PFSK-1 (cell line): ENCODE data around the gene TSPO.

Experiments used
- FOXP2 ChIP-seq: optimal IDR thresholded peaks from 2 replicates; pipeline ENCODE3; 2011; ENCODE audit warnings: borderline replicate concordance, control low read depth, inconsistent platforms; ENCODE audit not compliant: insufficient read depth; ENCODE audit errors: extremely low read length, extremely low read depth
- POLR2AphosphoS5 ChIP-seq: IDR thresholded peaks from 2 replicates; pipeline ENCODE4 v1.6.1; 2012; ENCODE audit warnings: low read depth, mild to moderate bottlenecking, control low read depth, low read length, moderate library complexity
- SIN3A ChIP-seq: IDR thresholded peaks from 2 replicates; pipeline ENCODE4 v1.6.1; 2012; ENCODE audit warnings: mild to moderate bottlenecking, low read length, moderate library complexity, borderline replicate concordance; ENCODE audit not compliant: insufficient read depth
- TAF1 ChIP-seq: IDR thresholded peaks from 2 replicates; pipeline ENCODE4 v1.6.1; 2012; ENCODE audit warnings: low read length, control low read depth, borderline replicate concordance; ENCODE audit not compliant: insufficient read depth
- TF ChIP-seq, protein P1 (sequence below), 2 experiments: IDR thresholded peaks; 2 replicates each; pipeline versions ENCODE4 v1.6.1 to v1.8.0; 2011 to 2012; ENCODE audit warnings: low read depth in 2 of 2, low read length in 2 of 2, control low read depth in 1 of 2, inconsistent platforms in 1 of 2, mild to moderate bottlenecking in 1 of 2, moderate library complexity in 1 of 2; ENCODE audit not compliant: insufficient read depth in 1 of 2

- TF ChIP-seq, protein P1, sequence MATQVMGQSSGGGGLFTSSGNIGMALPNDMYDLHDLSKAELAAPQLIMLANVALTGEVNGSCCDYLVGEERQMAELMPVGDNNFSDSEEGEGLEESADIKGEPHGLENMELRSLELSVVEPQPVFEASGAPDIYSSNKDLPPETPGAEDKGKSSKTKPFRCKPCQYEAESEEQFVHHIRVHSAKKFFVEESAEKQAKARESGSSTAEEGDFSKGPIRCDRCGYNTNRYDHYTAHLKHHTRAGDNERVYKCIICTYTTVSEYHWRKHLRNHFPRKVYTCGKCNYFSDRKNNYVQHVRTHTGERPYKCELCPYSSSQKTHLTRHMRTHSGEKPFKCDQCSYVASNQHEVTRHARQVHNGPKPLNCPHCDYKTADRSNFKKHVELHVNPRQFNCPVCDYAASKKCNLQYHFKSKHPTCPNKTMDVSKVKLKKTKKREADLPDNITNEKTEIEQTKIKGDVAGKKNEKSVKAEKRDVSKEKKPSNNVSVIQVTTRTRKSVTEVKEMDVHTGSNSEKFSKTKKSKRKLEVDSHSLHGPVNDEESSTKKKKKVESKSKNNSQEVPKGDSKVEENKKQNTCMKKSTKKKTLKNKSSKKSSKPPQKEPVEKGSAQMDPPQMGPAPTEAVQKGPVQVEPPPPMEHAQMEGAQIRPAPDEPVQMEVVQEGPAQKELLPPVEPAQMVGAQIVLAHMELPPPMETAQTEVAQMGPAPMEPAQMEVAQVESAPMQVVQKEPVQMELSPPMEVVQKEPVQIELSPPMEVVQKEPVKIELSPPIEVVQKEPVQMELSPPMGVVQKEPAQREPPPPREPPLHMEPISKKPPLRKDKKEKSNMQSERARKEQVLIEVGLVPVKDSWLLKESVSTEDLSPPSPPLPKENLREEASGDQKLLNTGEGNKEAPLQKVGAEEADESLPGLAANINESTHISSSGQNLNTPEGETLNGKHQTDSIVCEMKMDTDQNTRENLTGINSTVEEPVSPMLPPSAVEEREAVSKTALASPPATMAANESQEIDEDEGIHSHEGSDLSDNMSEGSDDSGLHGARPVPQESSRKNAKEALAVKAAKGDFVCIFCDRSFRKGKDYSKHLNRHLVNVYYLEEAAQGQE (IDR thresholded peaks at IDR 0.05; ENCODE audit: insufficient read depth in 1 of 2, low read depth in 2 of 2, low read length in 2 of 2), result no peak
- TF ChIP-seq POLR2AphosphoS5 (no peak), TAF1 (no peak), SIN3A (no peak), FOXP2 (no peak)
Measured at GRCh38 chr22:43182726-43183125, 31.4 kb downstream of the TSPO start.
